Skin epidermis (tissue), 12 donors: ENCODE data around the gene THADA.

Source experiments
- H3K27ac ChIP-seq, 21 experiments: fragments of 200-600 bp; sonication (generic) in 11 of 21; one replicate each; pipeline ENCODE4 v1.5.0; 2020; ENCODE audit warnings: mild to moderate bottlenecking in 3 of 21, inconsistent platforms in 2 of 21, moderate library complexity in 2 of 21
- H3K4me3 ChIP-seq, 7 experiments: fragments of 200-600 bp; sonication (generic) in 2 of 7; one replicate each; pipeline ENCODE4 v1.5.0; 2020; ENCODE audit warnings: inconsistent platforms in 2 of 7, mild to moderate bottlenecking in 2 of 7, moderate library complexity in 1 of 7

The THADA gene

GRCh38 chr2:43219383-43220228 lies 376.2 kb downstream of the THADA start:
- peak overlapping the region; percentile 72 to 100 (median 98) for H3K27ac ChIP-seq
- H3K4me3 ChIP-seq, result peak overlapping the region; percentile 25 to 91 (median 81)

GRCh38 chr2:43218702-43219382 lies 377.0 kb downstream of the THADA start:
- peak overlapping the region; percentile 14 to 100 (median 98) for H3K27ac ChIP-seq

GRCh38 chr2:43218155-43218701 lies 377.6 kb downstream of the THADA start:
- Histone ChIP-seq H3K4me3 (peak overlapping the region in 4 of 7 experiments; percentile 21 to 91 (median 54)), H3K27ac (peak overlapping the region; percentile 14 to 100 (median 98))

More at GRCh38 chr2:43218702-43219382, 377.0 kb downstream of the THADA start:
- peak overlapping the region; percentile 25 to 91 (median 81) for H3K4me3 ChIP-seq

DNA sequence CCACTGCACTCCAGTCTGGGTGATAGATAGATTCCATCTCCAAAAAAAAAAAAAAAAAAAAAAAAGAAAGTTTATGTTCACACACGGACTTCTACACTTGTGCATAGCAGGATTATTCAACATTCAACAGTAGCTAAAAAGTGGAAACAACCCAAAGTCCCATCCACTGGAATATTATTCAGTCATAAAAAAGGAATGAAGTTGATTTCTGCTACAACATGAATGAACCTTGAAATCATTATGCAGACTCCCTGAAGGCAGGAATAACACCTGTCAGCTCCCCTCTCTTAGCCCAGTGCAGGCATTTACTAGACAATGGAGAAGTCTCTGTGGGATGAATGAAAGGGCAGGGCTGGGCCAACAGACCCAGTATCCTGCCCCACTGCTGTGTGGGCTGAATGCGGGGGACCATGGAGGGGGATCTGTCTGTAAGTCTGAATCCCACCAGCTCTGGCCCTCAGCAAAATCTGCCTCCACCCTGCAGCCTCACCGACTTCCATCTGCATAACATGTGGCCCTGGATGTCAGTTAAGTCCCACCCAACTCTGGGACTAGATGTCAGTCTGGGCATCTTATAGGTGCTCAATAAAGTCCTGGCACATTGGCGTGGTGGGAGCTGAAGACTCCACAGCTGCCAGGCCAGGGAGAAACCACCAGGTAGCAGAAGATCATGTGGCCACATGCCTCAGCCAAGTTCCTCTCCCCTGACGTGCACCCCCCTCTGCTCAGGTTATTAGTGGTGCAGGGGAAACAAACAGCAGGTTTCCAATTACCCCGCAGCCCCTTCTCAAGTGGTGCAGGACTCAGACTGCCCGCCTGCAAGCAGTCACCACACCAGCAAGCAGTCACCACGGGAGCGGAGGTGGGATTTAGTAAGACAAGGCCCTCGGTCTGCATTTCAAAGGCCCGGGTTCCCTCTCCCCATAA lies 378.3 kb downstream of the THADA start:
- Histone ChIP-seq H3K27ac (peak overlapping the region in 20 of 21 experiments; percentile 91 to 100 (median 98)), H3K4me3 (no peak overlapping the region)

GRCh38 chr2:43216629-43217028 lies 379.2 kb downstream of the THADA start:
- H3K4me3 ChIP-seq, result no peak overlapping the region
- H3K27ac ChIP-seq, result peak overlapping the region in 1 of 21 experiments; percentile 100

- H3K4me3 ChIP-seq, result no peak overlapping the region
- H3K27ac ChIP-seq, result no peak overlapping the region
Observed at GRCh38 chr2:43215673-43216255, 380.1 kb downstream of the THADA start.

DNA sequence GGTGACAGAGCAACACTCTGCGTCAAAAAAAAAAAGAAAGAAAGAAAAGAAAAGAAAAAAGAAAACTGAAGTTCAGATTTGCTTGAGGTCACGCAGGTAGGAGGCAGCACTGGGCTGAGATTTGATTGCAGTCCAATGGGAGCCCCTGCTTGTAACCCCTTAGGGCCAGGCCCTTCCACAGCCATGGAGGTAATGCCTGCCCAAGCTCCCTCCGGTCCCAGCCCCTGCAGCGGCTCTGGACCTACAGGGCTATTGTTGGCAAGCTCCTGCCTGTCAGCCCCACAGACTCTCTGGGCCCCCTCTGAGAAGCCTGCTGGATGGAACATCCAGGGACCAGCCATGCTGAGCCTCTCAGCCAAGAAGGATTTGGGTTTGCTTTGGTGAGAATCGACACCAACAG lies 381.6 kb downstream of the THADA start:
- peak overlapping the region in 1 of 21 experiments; percentile 50 for H3K27ac ChIP-seq

DNA sequence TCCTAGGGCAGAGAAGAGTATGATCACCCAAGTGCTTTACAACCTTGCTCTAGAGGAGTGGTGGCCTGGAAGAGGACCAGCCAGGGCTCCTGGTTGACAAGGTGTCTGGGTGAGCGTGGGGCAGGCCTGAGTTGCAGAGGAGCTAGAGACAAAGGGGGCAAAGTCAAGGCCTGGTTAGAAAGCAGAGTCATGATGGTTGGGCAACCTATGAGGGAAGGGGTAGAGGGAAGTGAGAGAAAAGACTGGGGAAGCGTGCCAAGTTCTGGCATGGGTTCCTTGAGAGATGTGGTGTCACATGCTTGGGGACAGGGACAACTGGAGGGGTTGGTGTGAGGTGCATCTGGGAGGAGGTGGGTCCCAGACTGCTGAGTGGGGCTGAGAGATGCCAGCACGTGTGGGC lies 382.9 kb downstream of the THADA start:
- Histone ChIP-seq H3K4me3 (no peak overlapping the region), H3K27ac (peak overlapping the region in 14 of 21 experiments; percentile 3 to 79 (median 40))

More for the DNA sequence above, 381.6 kb downstream of the THADA start:
- no peak overlapping the region for H3K4me3 ChIP-seq

DNA sequence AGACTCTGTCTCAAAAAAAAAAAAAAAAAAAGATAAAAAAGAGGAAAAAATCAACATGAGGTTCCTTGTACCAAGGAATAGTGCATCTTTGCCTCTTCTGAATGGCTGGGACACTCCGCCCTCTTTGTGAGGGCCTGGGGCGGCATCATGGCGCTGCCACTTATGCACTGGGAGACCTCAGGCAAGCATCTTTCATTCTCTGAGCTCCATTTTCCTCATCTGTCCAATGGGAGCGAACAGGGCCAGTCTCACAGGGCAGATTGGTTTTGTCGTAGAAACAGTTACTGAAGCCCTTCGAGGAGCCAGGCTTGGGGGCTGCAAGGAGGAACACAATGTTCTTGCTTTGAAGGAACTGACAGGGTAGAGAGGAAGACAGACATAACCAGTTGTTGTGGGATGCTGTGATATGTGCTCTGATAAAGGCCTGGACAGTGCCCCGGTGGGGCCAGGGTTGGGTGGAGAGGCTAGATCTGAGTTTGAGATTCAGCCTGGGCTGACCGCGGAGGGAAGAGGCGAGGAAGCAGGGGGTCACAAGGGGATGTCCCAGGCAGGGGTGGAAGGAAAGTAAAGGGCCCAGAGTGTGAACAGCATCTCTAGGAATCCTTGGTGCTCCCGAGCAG lies 383.5 kb downstream of the THADA start:
- Histone ChIP-seq H3K27ac (peak overlapping the region in 15 of 21 experiments; percentile 3 to 79 (median 39)), H3K4me3 (no peak overlapping the region)

DNA sequence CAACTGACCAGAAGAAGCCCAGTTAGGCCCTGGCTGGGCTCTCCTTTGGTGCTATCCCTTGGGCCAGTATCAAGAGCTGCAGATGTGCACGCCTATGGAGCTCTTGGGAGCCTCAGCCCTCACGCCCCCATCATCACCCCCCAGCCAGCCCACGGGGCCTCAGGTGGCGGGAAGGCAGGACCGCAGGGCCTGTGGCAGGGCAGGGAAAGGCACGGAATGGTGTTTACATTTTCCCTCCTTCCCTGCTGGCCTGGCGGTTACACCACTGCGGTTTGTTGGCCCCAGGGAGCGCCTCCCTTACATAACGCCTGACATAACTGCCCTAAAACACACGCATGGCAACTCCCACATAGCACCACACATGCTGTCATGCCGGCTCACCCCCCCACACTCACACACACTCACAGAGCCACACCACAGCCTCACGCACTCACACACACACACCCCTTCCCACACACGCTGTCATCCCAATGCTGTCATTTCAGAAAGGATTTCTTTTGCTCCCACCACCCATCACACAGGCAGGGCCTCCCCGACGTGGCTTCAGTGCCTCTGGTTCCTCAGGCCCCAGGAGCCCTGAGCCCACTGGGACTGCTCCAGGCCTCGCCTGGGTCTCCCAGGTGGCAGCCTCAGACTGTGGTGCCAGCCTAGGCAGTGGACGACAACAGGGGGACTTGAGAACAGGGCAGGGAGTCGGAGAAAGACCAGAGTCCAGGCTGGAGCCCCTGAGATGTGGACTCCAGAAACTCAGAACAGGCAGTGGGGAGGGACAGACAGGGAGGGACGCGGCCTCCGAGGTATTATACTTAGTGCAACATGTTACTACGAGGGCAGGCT lies 385.2 kb downstream of the THADA start:
- Histone ChIP-seq H3K27ac (peak overlapping the region in 16 of 21 experiments; percentile 5 to 81 (median 68)), H3K4me3 (no peak overlapping the region)

GRCh38 chr2:43210125-43210466 lies 385.7 kb downstream of the THADA start:
- peak overlapping the region in 13 of 21 experiments; percentile 3 to 81 (median 68) for H3K27ac ChIP-seq

GRCh38 chr2:43209204-43209717 lies 386.6 kb downstream of the THADA start:
- Histone ChIP-seq H3K27ac (peak overlapping the region in 3 of 21 experiments; percentile 66 to 72 (median 71)), H3K4me3 (no peak overlapping the region)

More at GRCh38 chr2:43210125-43210466, 385.7 kb downstream of the THADA start:
- no peak overlapping the region for H3K4me3 ChIP-seq

GRCh38 chr2:43207553-43208300 lies 388.1 kb downstream of the THADA start:
- Histone ChIP-seq H3K27ac (peak overlapping the region in 1 of 21 experiments; percentile 50), H3K4me3 (no peak overlapping the region)

DNA sequence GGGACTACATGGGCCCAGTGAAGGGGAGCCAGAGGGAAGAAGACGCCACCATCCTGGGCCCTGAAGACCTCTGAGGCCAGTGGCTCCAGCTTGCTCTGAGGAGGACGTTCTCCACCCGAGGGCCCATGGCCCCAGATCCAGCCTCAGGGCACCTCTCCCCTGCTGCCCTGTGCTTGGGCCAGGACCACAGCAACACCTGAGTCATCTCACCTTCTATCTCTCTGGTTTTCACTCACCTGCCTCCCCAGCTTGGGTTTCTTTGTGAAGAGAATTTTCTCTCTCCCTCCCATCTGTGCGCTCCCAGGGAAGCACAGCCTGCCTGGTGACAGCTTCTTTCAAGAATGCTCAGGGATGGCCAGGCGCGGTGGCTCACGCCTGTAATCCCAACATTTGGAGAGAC lies 389.2 kb downstream of the THADA start:
- H3K27ac ChIP-seq, result no peak overlapping the region
- H3K4me3 ChIP-seq, result no peak overlapping the region

GRCh38 chr2:43203373-43203772 lies 392.5 kb downstream of the THADA start:
- no peak overlapping the region for H3K27ac ChIP-seq

GRCh38 chr2:43202289-43202688 lies 393.5 kb downstream of the THADA start:
- no peak overlapping the region for H3K27ac ChIP-seq
- no peak overlapping the region for H3K4me3 ChIP-seq

More at GRCh38 chr2:43203373-43203772, 392.5 kb downstream of the THADA start:
- no peak overlapping the region for H3K4me3 ChIP-seq

- H3K27ac ChIP-seq, result no peak overlapping the region
- no peak overlapping the region for H3K4me3 ChIP-seq
Observed at GRCh38 chr2:43201497-43201896, 394.3 kb downstream of the THADA start.
